T-helper 2 cell treated with Interferon-gamma antibody and Interleukin-4, amounts not matched to agents 5 μg/mL and 100 μg/mL, for 36 hours (primary cell): ENCODE measurements around the gene SRBD1.

Experiments
- DNase-seq: peaks from one replicate; pipeline ENCODE4 v3.0.0; 2021; ENCODE audit warnings: low spot score
- H3K27ac Mint-ChIP-seq: one replicate; pipeline ENCODE4 v1.8.0; 2021; ENCODE audit warnings: mild to moderate bottlenecking, mixed read lengths
- H3K27me3 Mint-ChIP-seq: one replicate; pipeline ENCODE4 v1.8.0; 2021; ENCODE audit warnings: low read depth, mixed read lengths
- H3K36me3 Mint-ChIP-seq: one replicate; pipeline ENCODE4 v1.8.0; 2021; ENCODE audit warnings: low read depth, mixed read lengths
- H3K4me1 Mint-ChIP-seq: one replicate; pipeline ENCODE4 v1.8.0; 2021; ENCODE audit warnings: low read depth, mixed read lengths
- H3K4me3 Mint-ChIP-seq: one replicate; pipeline ENCODE4 v1.8.0; 2022; ENCODE audit warnings: mild to moderate bottlenecking, moderate library complexity, mixed read lengths
- H3K9me3 Mint-ChIP-seq: one replicate; pipeline ENCODE4 v1.8.0; 2021; ENCODE audit warnings: mixed read lengths

SRBD1 gene

DNA sequence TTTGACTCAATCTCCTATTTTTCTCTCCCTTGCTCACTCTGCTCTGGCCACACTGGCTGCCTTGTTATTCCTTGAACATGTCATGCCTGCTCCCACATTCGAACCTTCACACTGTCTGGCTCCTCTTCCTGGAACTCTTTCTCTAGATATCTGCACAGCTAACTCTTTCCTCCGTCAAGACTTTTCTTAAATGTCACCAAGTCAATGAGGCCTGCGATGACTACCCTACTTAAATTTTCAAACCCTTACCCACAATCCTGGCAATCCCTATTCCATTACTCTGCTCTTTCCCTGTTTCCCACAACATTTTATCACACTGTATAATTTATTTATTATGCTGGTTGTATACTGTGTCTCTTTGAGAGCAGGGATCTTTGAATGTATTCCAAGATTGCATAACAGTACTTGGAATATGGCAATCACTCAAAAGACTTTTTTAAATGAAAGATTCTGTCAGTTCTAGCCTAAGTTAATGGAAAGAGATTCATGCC lies 206.2 kb downstream of the SRBD1 start:
- Mint-ChIP-seq H3K36me3 (no peaks in the 10 kb centered on the region), H3K4me3 (no peak overlapping the region), H3K27ac (no peak overlapping the region), H3K27me3 (no peaks in the 10 kb centered on the region), H3K4me1 (no peaks in the 10 kb centered on the region), H3K9me3 (no peaks in the 10 kb centered on the region)
- DNase-seq: no peak

GRCh38 chr2:45403036-45403435 lies 208.0 kb downstream of the SRBD1 start:
- Mint-ChIP-seq H3K27ac (no peak overlapping the region), H3K36me3 (no peaks in the 10 kb centered on the region), H3K27me3 (no peaks in the 10 kb centered on the region), H3K4me3 (no peak overlapping the region), H3K9me3 (no peaks in the 10 kb centered on the region), H3K4me1 (no peaks in the 10 kb centered on the region)
- no peak for DNase-seq

DNA sequence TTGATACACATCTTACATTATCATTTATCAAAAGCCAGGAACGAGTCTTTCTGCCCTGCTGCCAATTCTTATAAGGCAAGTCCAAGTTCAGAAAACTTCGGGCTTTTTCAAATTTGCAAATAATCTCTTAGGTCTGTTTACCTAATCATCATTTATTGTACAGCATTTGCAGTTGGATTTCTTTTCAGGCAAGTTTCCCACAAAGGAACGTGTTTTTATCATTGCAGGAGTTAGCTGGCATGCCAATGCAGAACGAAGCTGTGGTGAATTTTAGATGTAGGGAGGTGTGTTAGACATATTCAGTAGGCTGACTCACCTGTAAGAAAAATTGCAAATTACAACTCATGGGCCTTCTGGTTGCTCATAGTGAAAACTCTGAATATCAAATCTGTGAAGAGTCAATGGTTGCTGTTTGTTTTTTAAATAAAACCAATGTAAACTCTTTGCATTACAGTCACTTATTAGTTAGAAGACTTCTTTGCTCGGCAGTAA lies 209.6 kb downstream of the SRBD1 start:
- no peaks in the 10 kb centered on the region for H3K36me3 Mint-ChIP-seq
- H3K4me1 Mint-ChIP-seq: no peaks in the 10 kb centered on the region
- no peaks in the 10 kb centered on the region for H3K27me3 Mint-ChIP-seq
- H3K27ac Mint-ChIP-seq: no peak overlapping the region
- no peak overlapping the region for H3K4me3 Mint-ChIP-seq
- DNase-seq: no peak
- no peaks in the 10 kb centered on the region for H3K9me3 Mint-ChIP-seq

- no peak overlapping the region for H3K27ac Mint-ChIP-seq
- no peaks in the 10 kb centered on the region for H3K9me3 Mint-ChIP-seq
- no peaks in the 10 kb centered on the region for H3K27me3 Mint-ChIP-seq
- no peak overlapping the region for H3K4me3 Mint-ChIP-seq
- no peak for DNase-seq
- no peaks in the 10 kb centered on the region for H3K4me1 Mint-ChIP-seq
- H3K36me3 Mint-ChIP-seq: no peaks in the 10 kb centered on the region
Measured at GRCh38 chr2:45399040-45399784, 211.9 kb downstream of the SRBD1 start.

- H3K4me3 Mint-ChIP-seq: no peak overlapping the region
- H3K27ac Mint-ChIP-seq: no peak overlapping the region
- H3K27me3 Mint-ChIP-seq: no peaks in the 10 kb centered on the region
- H3K36me3 Mint-ChIP-seq: peaks cover 1% of the 10 kb centered on the region
- DNase-seq: no peak
- no peaks in the 10 kb centered on the region for H3K9me3 Mint-ChIP-seq
- H3K4me1 Mint-ChIP-seq: no peaks in the 10 kb centered on the region
Measured at GRCh38 chr2:45397292-45397691, 213.8 kb downstream of the SRBD1 start.

DNA sequence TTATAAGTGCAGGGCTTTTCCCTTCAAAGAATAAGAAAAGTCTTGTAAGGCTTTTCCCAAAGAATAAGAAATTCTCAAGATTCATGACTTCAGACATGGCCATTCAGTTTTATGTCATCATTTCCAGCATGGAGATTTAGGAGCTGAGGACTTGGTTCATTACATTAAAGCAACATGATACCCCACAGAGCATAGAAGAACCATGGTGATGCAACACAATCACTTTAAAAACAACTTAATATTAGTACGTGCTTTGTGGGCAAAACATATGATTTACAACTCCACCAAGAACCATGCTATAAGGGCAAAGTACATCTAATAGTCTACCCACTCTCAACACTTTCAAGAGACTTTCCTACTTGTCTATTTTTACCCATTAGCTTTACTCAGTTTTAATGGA lies 214.4 kb downstream of the SRBD1 start:
- H3K27me3 Mint-ChIP-seq: no peaks in the 10 kb centered on the region
- H3K4me1 Mint-ChIP-seq: no peaks in the 10 kb centered on the region
- no peak overlapping the region for H3K27ac Mint-ChIP-seq
- no peak overlapping the region for H3K4me3 Mint-ChIP-seq
- DNase-seq: no peak
- H3K36me3 Mint-ChIP-seq: peaks cover 1% of the 10 kb centered on the region
- no peaks in the 10 kb centered on the region for H3K9me3 Mint-ChIP-seq

- Mint-ChIP-seq H3K27me3 (no peaks in the 10 kb centered on the region), H3K27ac (no peak overlapping the region), H3K4me1 (no peaks in the 10 kb centered on the region), H3K4me3 (no peak overlapping the region), H3K9me3 (no peaks in the 10 kb centered on the region), H3K36me3 (peaks cover 2% of the 10 kb centered on the region)
- no peak for DNase-seq
Measured at GRCh38 chr2:45394842-45395241, 216.2 kb downstream of the SRBD1 start.

DNA sequence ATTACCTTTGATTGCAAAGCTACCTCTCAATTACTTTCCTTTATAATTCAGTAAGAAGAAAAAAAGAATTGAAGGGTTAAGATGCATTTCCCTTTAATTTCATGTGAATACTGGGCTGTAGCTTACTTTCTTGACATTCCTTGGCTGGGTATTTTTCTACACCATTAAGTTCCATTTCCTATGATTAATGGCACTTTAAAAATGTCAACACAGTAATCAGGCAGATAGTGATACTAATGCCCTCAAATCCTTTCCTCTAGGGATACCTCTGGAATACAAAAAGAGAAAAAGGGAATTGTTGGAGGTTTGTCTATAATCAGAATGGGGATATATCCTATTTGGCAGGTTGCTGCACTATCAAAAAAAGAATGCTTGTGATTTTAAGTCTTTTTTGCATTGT lies 216.9 kb downstream of the SRBD1 start:
- Mint-ChIP-seq H3K36me3 (peaks cover 7% of the 10 kb centered on the region), H3K4me3 (no peak overlapping the region), H3K9me3 (no peaks in the 10 kb centered on the region), H3K27me3 (no peaks in the 10 kb centered on the region), H3K27ac (no peak overlapping the region), H3K4me1 (no peaks in the 10 kb centered on the region)
- no peak for DNase-seq

- no peak for DNase-seq
- Mint-ChIP-seq H3K27ac (no peak overlapping the region), H3K4me1 (no peaks in the 10 kb centered on the region), H3K9me3 (no peaks in the 10 kb centered on the region), H3K27me3 (no peaks in the 10 kb centered on the region), H3K4me3 (no peak overlapping the region), H3K36me3 (peaks cover 23% of the 10 kb centered on the region)
Measured at GRCh38 chr2:45391866-45392265, 219.2 kb downstream of the SRBD1 start.

- peaks cover 23% of the 10 kb centered on the region for H3K36me3 Mint-ChIP-seq
- no peak for DNase-seq
- H3K4me3 Mint-ChIP-seq: no peak overlapping the region
- no peaks in the 10 kb centered on the region for H3K27me3 Mint-ChIP-seq
- H3K9me3 Mint-ChIP-seq: no peaks in the 10 kb centered on the region
- no peaks in the 10 kb centered on the region for H3K4me1 Mint-ChIP-seq
- no peak overlapping the region for H3K27ac Mint-ChIP-seq
Measured at GRCh38 chr2:45390861-45391260, 220.2 kb downstream of the SRBD1 start.

- Mint-ChIP-seq H3K4me3 (no peak overlapping the region), H3K9me3 (no peaks in the 10 kb centered on the region), H3K4me1 (no peaks in the 10 kb centered on the region), H3K36me3 (peaks cover 23% of the 10 kb centered on the region), H3K27ac (no peak overlapping the region), H3K27me3 (no peaks in the 10 kb centered on the region)
- DNase-seq: no peak
Measured at GRCh38 chr2:45390441-45390840, 220.6 kb downstream of the SRBD1 start.

- Mint-ChIP-seq H3K27me3 (no peaks in the 10 kb centered on the region), H3K27ac (no peak overlapping the region), H3K9me3 (no peaks in the 10 kb centered on the region), H3K4me3 (no peak overlapping the region), H3K4me1 (no peaks in the 10 kb centered on the region), H3K36me3 (peaks cover 23% of the 10 kb centered on the region)
- no peak for DNase-seq
Measured at GRCh38 chr2:45388541-45389100, 222.4 kb downstream of the SRBD1 start.

- H3K27me3 Mint-ChIP-seq: peaks cover 3% of the 10 kb centered on the region
- no peak for DNase-seq
- peaks cover 4% of the 10 kb centered on the region for H3K36me3 Mint-ChIP-seq
- no peaks in the 10 kb centered on the region for H3K4me1 Mint-ChIP-seq
- H3K9me3 Mint-ChIP-seq: no peaks in the 10 kb centered on the region
- H3K27ac Mint-ChIP-seq: no peak overlapping the region
- no peak overlapping the region for H3K4me3 Mint-ChIP-seq
Measured at GRCh38 chr2:45382744-45383143, 228.3 kb downstream of the SRBD1 start.

DNA sequence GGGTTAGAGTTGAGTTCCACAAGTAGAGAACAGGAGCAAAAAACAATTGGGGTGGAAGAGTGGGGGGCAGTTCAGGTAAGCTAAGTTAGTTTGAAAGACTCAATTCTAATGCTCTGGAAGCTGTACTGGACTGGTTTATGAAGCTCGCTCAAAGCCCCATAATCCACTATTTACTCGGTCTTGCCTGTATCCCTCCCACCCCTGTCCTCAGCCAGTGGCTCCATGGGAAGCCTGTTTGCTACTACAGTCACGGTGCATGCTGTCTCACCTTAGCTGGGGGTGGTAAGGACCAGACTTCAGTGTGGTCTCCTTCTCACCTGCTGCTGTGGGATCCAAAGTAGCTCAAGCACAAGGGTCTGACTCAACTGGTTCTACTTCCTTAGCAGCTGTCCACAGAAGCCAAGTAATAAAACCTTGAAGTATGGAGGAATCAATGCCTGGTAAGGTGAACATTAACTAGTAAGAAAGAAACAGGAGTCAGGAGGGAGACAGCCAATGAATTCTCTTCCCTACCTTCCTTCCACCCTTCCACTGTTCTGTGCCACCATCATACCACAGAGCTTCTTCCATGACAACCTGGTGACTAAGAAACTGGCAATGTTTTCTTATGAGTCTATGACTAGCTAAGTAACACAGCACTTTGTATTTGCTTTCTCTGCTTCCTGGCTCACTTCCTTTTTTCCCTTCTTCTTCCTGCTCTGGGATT lies 230.8 kb downstream of the SRBD1 start:
- no peak overlapping the region for H3K27ac Mint-ChIP-seq
- H3K27me3 Mint-ChIP-seq: peaks cover 5% of the 10 kb centered on the region
- no peaks in the 10 kb centered on the region for H3K9me3 Mint-ChIP-seq
- DNase-seq: no peak
- H3K4me3 Mint-ChIP-seq: no peak overlapping the region
- H3K36me3 Mint-ChIP-seq: no peaks in the 10 kb centered on the region
- no peaks in the 10 kb centered on the region for H3K4me1 Mint-ChIP-seq
